HepG2 (cell line): ENCODE measurements around the gene LGALS3. TPM values are rescaled to one million over a fixed set of nuclear protein-coding genes. Genes with fewer than 3 reads are reported as not detected.

Experiments used
- ARID5B ChIP-seq: IDR thresholded peaks from 2 replicates; pipeline ENCODE4 v1.4.0; 2020; ENCODE audit warnings: mild to moderate bottlenecking, missing genetic modification reagents
- ARNTL ChIP-seq: sonication (generic); formaldehyde crosslinking; IDR thresholded peaks from 2 replicates; pipeline ENCODE4 v1.4.0; 2020; ENCODE audit warnings: mild to moderate bottlenecking, missing genetic modification reagents
- CBFB ChIP-seq: sonication (generic); formaldehyde crosslinking; IDR thresholded peaks from 2 replicates; pipeline ENCODE4 v1.4.0; 2020; ENCODE audit warnings: missing genetic modification reagents
- CBX5 ChIP-seq: sonication (generic); formaldehyde crosslinking; IDR thresholded peaks from 2 replicates; pipeline ENCODE4 v1.4.0; 2020; ENCODE audit warnings: missing genetic modification reagents, borderline replicate concordance
- EED ChIP-seq: sonication (generic); formaldehyde crosslinking; IDR thresholded peaks from 2 replicates; pipeline ENCODE4 v1.5.0; 2020; ENCODE audit warnings: mild to moderate bottlenecking, missing genetic modification reagents
- ETV5 ChIP-seq: IDR thresholded peaks from 2 replicates; pipeline ENCODE4 v1.6.1; 2018; ENCODE audit warnings: missing biosample characterization, missing genetic modification reagents, inconsistent platforms, borderline replicate concordance
- GMEB1 ChIP-seq: sonication (generic); formaldehyde crosslinking; IDR thresholded peaks from 2 replicates; pipeline ENCODE4 v1.5.1; 2020; ENCODE audit warnings: missing genetic modification reagents, mild to moderate bottlenecking, borderline replicate concordance
- HDAC1 ChIP-seq: sonication (generic); formaldehyde crosslinking; IDR thresholded peaks from 2 replicates; pipeline ENCODE4 v1.5.1; 2020; ENCODE audit warnings: mild to moderate bottlenecking, missing genetic modification reagents
- HOXA5 ChIP-seq: sonication (generic); formaldehyde crosslinking; IDR thresholded peaks from 2 replicates; pipeline ENCODE4 v1.4.0; 2020; ENCODE audit warnings: missing genetic modification reagents
- MBD4 ChIP-seq: IDR thresholded peaks from 2 replicates; pipeline ENCODE4 v1.6.1; 2012; ENCODE audit warnings: low read length, inconsistent platforms, borderline replicate concordance
- NR3C1 ChIP-seq: sonication (generic); formaldehyde crosslinking; IDR thresholded peaks from 2 replicates; pipeline ENCODE4 v1.4.0; 2020; ENCODE audit warnings: missing genetic modification reagents
- ZMYM2 ChIP-seq: sonication (generic); formaldehyde crosslinking; IDR thresholded peaks from 2 replicates; pipeline ENCODE4 v1.8.0; 2022; ENCODE audit warnings: mild to moderate bottlenecking, missing genetic modification reagents
- ZNF232 ChIP-seq: sonication (generic); formaldehyde crosslinking; IDR thresholded peaks from 2 replicates; pipeline ENCODE4 v1.4.0; 2020; ENCODE audit warnings: missing genetic modification reagents, borderline replicate concordance
- ZNF317 ChIP-seq: sonication (generic); formaldehyde crosslinking; IDR thresholded peaks from 2 replicates; pipeline ENCODE4 v1.5.0; 2020; ENCODE audit warnings: mild to moderate bottlenecking, missing genetic modification reagents
- ZNF564 ChIP-seq: sonication (generic); formaldehyde crosslinking; IDR thresholded peaks from 2 replicates; pipeline ENCODE4 v1.8.1; 2023; ENCODE audit warnings: mild to moderate bottlenecking, missing genetic modification reagents
- ZNF639 ChIP-seq: conservative IDR thresholded peaks from 2 replicates; pipeline ENCODE4 v1.6.1; 2018; ENCODE audit warnings: missing genetic modification reagents
- ZNF652 ChIP-seq: IDR thresholded peaks from 2 replicates; pipeline ENCODE4 v1.6.1; 2016; ENCODE audit warnings: low read depth, borderline replicate concordance
- ZNF761 ChIP-seq: sonication (generic); formaldehyde crosslinking; conservative IDR thresholded peaks from 2 replicates; pipeline ENCODE4 v1.4.0; 2020; ENCODE audit warnings: mild to moderate bottlenecking, missing genetic modification reagents
- ZNF782 ChIP-seq: sonication (generic); formaldehyde crosslinking; IDR thresholded peaks from 2 replicates; pipeline ENCODE4 v1.4.0; 2020; ENCODE audit warnings: missing genetic modification reagents, mild to moderate bottlenecking, borderline replicate concordance
- polyA plus RNA-seq, 8 experiments: library from polyadenylated mRNA; depleted of rRNA in 3 of 8; stranded (reverse) in 7 of 8; unstranded in 1 of 8; fragments of >200 nt; fragmentation: Illumina TruSeq in 4 of 8; extraction: Trizol in 4 of 8; gene quantifications; 2 replicates each; pipeline versions ENCODE4 v1.2.1 to v1.2.3, GENCODE V29; 2011 to 2016; ENCODE audit warnings: low read depth in 4 of 8, missing spikeins in 1 of 8, mixed read lengths in 1 of 8; ENCODE audit not compliant: insufficient read depth in 1 of 8
- total RNA-seq, 5 experiments: library from RNA; depleted of rRNA; stranded (reverse); fragments of >200 nt; fragmentation: Illumina TruSeq; extraction: Trizol; gene quantifications; 2 replicates each; pipeline ENCODE4 v1.2.3, GENCODE V29; 2016; ENCODE audit warnings: low read depth in 1 of 5
- TF ChIP-seq, protein P1 (sequence below): fragments of 450-650 bp; IDR thresholded peaks from 2 replicates; pipeline ENCODE4 v1.6.1; 2017
- TF ChIP-seq, protein P2 (sequence below): sonication (generic); formaldehyde crosslinking; IDR thresholded peaks from 2 replicates; pipeline ENCODE4 v1.5.1; 2020; ENCODE audit warnings: missing genetic modification reagents, mild to moderate bottlenecking, borderline replicate concordance

LGALS3 gene
- total and polyA plus RNA-seq, 2 of the 13 experiments (the other 11 are each of a cell fraction or from before 2014, with no cell fraction given): 5.0 to 97.4 TPM

- TF ChIP-seq, protein P1, sequence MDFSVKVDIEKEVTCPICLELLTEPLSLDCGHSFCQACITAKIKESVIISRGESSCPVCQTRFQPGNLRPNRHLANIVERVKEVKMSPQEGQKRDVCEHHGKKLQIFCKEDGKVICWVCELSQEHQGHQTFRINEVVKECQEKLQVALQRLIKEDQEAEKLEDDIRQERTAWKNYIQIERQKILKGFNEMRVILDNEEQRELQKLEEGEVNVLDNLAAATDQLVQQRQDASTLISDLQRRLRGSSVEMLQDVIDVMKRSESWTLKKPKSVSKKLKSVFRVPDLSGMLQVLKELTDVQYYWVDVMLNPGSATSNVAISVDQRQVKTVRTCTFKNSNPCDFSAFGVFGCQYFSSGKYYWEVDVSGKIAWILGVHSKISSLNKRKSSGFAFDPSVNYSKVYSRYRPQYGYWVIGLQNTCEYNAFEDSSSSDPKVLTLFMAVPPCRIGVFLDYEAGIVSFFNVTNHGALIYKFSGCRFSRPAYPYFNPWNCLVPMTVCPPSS: no peak
- TF ChIP-seq ZMYM2 (CRISPR knock-in tag) (no peak), NR3C1 (CRISPR knock-in tag) (no peak), ZNF761 (CRISPR knock-in tag) (no peak), GMEB1 (peak; percentile 53; the same call in 1 of the 2 replicates), ZNF232 (CRISPR knock-in tag) (peak; percentile 63; the same call in 1 of the 2 replicates), ZNF564 (0 out of 2 replicates have a peak, but pooled peaks have one; percentile 73), ARID5B (CRISPR knock-in tag) (peak; percentile 89), EED (CRISPR knock-in tag) (no peak), ETV5 (CRISPR knock-in tag) (peak; percentile 61; the same call in 1 of the 2 replicates), MBD4 (no peak), HOXA5 (CRISPR knock-in tag) (no peak), ZNF317 (CRISPR knock-in tag) (peak; percentile 69; the same call in 1 of the 2 replicates), CBFB (CRISPR knock-in tag) (no peak; the same call in 1 of the 2 replicates), ZNF639 (CRISPR knock-in tag) (no peak), ZNF782 (CRISPR knock-in tag) (no peak), CBX5 (CRISPR knock-in tag) (peak; percentile 84; the same call in 1 of the 2 replicates), ZNF652 (CRISPR knock-in tag) (no peak), ARNTL (peak; percentile 79), HDAC1 (peak; percentile 83)
- TF ChIP-seq, protein P2, sequence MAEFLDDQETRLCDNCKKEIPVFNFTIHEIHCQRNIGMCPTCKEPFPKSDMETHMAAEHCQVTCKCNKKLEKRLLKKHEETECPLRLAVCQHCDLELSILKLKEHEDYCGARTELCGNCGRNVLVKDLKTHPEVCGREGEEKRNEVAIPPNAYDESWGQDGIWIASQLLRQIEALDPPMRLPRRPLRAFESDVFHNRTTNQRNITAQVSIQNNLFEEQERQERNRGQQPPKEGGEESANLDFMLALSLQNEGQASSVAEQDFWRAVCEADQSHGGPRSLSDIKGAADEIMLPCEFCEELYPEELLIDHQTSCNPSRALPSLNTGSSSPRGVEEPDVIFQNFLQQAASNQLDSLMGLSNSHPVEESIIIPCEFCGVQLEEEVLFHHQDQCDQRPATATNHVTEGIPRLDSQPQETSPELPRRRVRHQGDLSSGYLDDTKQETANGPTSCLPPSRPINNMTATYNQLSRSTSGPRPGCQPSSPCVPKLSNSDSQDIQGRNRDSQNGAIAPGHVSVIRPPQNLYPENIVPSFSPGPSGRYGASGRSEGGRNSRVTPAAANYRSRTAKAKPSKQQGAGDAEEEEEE (CRISPR knock-in tag): no peak
These were observed 25.9 kb upstream of the LGALS3 start (continued) for GRCh38 chr14:55103005-55103640.
